ENCODE data around the gene DPP9.

Gene DPP9

DNA sequence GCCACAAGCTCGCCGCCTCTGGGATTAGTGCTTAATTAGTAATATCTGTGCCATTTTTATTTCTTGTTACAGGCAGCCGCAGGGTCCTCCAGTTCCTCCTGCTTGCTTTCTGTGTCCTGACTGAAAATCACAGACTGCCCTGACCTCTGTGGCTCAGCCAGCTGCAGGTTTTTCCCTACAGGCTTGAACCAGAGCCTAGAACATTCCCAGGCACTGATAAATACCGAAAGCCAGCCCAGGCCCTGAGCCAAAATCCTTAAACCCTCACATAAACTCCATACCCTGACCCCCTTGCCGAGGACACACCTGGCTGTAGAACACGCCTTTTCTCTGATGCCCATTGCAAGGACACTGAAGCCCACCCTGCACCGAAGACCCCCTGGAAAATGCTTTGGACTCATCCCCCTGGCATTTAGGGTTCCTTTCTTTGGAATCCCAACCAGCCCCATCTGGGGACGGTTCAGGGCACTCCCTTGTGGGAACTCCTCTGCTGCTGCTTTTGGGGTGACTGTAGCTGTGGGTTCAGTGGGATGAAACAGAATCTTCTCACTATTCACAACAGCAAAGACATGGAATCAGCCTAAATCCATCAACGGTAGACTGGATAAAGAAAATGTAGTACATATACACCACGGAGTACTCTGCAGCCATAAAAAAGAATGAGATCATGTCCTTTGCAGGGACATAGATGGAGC lies 15.5 kb downstream of the DPP9 start:
- no peak for DNase-seq

- DNase-seq = no peak
These were observed 16.3 kb downstream of the DPP9 start for GRCh38 chr19:4707322-4707721.

- DNase-seq = no peak
These were observed 18.1 kb downstream of the DPP9 start for GRCh38 chr19:4705413-4706131.

DNA sequence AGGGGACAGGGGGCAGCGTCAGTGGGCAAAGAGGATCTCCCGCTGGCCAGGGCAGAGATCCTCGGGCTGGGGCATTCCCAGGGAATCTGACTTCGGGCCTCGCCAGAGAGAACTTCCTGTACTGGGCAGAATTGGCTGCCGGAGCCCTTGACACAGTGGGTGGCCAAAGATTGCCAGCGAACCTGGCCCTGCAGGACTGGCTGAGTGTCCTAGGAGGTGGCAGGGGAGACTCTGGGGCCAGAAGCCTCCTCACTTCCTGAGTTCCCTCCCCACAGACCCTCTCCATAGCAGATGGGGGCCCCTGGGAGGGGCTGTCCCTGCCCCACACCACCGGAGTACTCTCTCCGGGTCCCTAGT lies 19.3 kb downstream of the DPP9 start:
- DNase-seq = no peak

DNA sequence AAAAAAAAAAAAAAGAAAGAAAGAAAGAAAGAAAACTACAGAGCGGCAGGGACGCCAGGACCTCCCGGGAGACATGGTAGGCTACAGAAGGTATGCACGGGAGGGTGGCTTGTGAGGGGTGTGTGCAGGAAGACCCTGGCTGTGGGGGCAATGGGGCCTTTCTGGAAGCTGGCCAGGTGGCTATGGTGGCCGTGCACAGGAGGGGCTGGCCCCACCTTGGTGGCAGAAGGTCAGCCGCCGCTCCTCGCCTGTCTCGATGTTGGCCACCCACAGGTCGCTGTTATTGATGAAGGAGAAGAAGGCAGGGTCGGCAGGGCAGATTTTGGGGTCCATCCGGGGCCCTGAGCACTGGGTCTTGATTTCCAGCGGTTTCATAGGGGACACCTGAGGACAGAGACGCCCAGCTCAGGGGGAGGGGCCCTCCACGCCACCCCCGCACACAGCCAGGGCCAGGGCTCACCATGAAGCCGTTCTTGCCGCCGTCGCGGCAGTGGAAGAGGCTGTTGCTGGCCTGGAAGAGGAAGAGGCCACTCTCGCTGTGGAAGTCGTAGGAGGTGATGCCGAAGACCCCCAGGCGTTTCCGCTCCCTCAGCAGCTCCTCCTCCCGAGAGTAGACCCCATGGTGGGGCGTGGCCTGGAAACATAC lies 19.8 kb downstream of the DPP9 start:
- no peak for DNase-seq

GRCh38 chr19:4702764-4703163 lies 20.9 kb downstream of the DPP9 start:
- DNase-seq = no peak

GRCh38 chr19:4701557-4701956 lies 22.1 kb downstream of the DPP9 start:
- DNase-seq = no peak

GRCh38 chr19:4700693-4700970 lies 23.0 kb downstream of the DPP9 start:
- no peak for DNase-seq

- DNase-seq = no peak
These were observed 23.6 kb downstream of the DPP9 start for GRCh38 chr19:4699826-4700692.

DNA sequence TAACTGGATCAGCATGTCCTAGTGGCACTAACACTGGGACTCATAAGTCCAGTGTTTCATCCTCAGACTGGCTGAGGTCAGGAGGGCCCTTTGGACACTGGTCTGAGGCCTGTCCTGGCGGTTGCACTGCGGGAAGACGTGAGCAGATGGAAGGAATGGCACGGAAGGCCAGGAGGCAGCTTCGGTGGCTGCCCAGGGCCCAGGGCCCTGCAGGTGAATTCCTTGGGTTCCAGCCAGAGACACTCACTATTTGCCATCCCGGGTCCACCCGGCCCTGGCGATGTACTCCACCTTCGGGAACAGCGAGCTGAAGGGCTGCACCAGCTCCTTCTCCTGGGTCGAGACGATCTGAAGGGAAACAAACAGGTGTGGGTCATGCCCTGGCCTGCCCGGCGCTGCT lies 26.3 kb downstream of the DPP9 start:
- no peak for DNase-seq

- no peak for DNase-seq
These were observed 28.4 kb downstream of the DPP9 start for GRCh38 chr19:4695224-4695731.

DNA sequence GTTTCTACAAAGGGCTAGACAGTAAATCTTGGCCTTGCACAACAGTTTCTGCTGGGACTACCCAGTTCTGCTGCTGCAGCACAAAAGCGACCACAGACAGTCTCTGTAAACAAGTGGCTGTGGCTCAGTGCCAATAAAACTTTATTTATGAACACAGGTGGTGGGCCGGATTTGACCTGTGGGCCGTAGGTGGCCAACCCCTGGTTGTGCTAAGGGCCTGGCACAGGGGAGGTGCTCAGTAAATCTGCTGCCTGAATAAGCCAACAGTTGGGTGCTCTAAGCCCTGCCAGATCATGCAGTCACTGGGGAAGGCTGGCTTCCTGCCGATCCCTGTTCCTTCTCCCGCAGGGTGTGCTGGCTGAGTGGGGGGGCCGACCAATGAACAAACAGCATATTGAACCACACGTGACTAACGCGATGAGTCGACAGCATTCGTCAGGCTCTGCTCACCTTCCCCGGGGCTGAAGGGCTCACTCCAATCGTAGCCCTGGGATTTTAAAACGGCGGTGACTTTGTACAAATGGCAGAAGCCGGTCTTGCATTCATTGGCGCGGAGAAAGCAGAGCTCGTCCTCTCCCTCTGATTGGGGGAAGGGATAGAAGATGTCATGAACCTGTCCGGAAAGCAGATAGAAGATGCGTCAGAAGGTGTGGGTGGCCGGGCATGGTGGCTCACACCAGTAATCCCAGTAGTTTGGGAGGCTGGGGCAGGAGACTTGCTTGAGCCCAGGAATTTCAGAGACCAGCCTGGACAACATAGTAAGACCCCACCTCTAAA lies 29.2 kb downstream of the DPP9 start:
- no peak for DNase-seq

DNA sequence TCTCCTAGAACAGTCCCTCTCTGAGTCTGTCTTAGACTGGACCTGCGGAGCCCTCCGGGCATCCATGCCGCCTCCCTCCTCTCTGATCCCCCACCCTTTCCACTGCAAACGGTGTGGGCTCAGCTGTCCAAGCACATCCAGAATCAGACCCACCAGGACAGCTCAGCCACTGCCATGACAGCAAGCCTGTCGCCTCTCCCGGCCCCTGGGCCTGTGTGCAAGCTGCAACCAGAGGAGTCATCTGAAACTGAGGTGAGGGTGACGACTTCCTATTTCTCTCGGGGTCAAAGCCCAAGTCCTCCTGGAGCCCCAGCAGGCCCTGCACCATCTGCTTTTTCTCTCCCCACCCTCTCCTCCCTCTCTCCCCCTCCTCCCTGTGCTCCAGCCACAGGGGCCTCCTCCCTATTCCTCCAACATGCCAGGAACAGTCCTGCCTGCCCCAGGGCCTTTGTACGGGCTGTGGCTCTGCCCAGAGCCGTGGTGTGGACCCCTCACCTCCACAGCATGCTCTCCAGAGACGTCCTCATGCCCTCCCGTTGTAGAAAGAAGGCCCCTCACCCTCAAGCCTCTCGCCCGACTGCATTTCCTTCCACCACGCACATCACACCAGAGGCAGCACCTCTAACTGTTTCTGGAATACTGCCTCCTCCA lies 30.0 kb downstream of the DPP9 start:
- DNase-seq = no peak

DNA sequence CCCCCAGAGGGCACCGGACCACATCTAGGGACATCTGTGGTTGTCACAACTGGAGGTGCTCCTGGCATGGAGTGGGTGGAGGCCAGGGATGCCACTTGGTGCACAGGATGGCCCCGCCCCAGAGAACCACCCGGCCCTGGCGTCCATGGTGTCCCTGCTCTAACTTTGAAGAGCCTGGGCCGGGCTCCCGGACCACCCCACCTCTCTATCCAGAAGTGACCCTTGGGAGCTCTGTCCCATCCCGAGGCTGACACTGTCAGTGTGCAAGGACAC lies 30.6 kb downstream of the DPP9 start:
- DNase-seq = no peak

DNA sequence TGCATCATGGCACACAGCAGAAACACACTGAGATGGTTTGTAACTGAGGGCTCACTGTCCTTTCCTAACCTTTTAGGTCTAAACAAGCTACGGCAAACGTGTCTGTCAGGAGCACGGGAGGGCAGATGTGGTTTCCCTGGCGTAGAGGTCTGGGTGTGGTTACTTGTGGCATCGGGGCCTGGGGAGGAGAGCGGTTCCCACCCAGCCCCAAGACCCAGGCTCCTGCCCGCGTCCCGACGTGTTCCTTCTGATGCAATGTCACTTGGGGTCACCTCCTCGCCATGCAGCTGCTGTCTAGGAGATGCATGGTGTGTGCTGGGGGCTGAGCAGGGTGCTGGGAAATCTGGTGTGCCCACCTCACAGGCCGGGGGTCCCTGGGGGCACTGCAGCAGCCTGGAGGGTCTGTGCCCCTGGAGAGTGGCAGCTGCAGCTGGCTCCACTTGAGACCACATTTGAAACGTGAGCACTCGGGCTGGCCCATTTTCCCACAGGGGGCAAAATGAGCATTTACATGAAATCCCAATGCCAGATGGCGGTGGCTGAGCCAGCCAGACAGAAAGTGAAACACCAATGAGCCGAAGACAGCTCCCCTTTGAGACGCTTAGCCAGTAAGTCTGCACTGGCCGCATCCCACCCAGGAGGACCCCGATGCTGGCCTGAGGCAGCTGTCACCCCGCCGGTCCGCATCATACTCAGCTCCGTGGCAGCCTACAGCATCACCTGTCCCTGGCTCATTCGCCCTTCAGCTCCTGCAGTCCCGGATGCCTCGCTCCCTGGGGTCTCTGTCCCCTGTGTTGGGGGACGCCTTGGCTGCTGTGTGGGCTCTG lies 31.2 kb downstream of the DPP9 start:
- DNase-seq = no peak

- no peak for DNase-seq
These were observed 32.3 kb downstream of the DPP9 start for GRCh38 chr19:4691373-4691772.

DNA sequence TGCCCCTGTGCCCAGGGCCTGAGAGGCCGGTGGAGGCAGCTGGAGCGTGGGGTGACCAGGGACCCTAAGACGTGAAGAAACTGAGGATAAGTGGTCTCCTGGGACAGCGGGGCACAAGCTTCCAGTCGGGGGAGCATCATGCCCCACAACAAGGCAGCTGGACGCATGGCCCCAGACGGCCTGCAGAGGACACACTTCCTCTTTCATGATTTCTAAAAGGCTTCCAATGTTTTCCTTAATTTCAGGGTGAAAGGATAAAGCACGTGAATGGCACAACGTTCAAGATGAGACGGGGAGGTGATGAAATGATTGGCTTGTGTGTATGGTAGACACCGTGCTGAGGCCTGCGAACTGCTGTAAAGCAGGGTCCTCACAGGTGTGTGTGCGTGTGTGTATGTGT lies 33.3 kb downstream of the DPP9 start:
- DNase-seq = no peak

- no peak for DNase-seq
These were observed 34.2 kb downstream of the DPP9 start for GRCh38 chr19:4689403-4689802.

- no peak for DNase-seq
These were observed 35.1 kb downstream of the DPP9 start for GRCh38 chr19:4688587-4688986.

- DNase-seq = no peak
These were observed 36.2 kb downstream of the DPP9 start for GRCh38 chr19:4687396-4687795.

- DNase-seq = no peak
These were observed 36.9 kb downstream of the DPP9 start for GRCh38 chr19:4686700-4687099.

Data from activated CD4-positive, alpha-beta T cell treated with anti-CD3 and anti-CD28 coated beads for 1 hour (primary cell).